Measurements from ENCODE around the gene SMPD3.
A peak's percentile ranks its signal among the peaks of the same experiment; 100 is the strongest.

The SMPD3 gene

DNA sequence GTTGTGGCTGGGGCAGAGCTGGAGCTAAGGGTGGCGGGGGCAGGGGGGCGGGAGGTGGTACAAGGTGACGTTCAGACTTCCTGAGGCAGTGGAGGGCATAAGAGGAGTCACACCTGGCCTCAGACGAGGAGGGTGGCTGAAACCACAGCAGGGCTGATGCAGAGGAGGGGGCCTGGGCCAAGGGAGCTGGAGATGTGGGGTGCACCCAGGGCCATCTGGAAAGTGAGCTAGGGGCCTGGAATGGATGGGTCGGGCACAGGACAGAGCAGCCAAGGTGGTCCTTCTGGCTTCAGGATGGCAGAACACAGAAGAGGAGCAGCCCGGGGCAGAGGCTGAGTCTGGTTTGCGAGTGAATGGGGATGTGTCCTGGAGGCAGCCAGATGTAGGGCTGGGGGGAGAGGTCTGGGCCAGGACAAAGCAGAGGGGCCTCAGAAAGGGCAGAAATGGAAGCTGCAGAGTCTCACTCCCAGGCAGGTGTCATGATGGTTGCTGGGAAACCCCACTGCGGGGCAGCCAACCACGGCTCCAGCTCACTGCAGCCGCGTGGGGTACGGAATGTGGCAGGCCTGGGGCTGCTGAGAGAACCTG is 79.9 kb downstream of the SMPD3 start:
- no peak overlapping the region for H3K4me3 ChIP-seq (ENCODE audit: low read depth in 1 of 5, low read length in 5 of 5)
- no peak overlapping the region for H3K9ac ChIP-seq (ENCODE audit: low read length in 5 of 5)
- H3K4me1 ChIP-seq (ENCODE audit: control insufficient read depth in 5 of 5, insufficient read depth in 5 of 5, low read length in 5 of 5), result peaks cover 0 to 30% (median 11%) of the 10 kb centered on the region in 5 donors
- H3K36me3 ChIP-seq (ENCODE audit: control insufficient read depth in 5 of 5, insufficient read depth in 5 of 5, low read length in 5 of 5), result no peaks in the 10 kb centered on the region
- no peak overlapping the region for H3K27ac ChIP-seq (ENCODE audit: low read depth, low read length)
- no peaks in the 10 kb centered on the region for H3K9me3 ChIP-seq (ENCODE audit: control insufficient read depth in 5 of 5, low read length in 5 of 5)
- peaks cover 0 to 32% (median 25%) of the 10 kb centered on the region in 5 donors for H3K27me3 ChIP-seq (ENCODE audit: control insufficient read depth in 5 of 5, insufficient read depth in 4 of 5, low read length in 5 of 5)

DNA sequence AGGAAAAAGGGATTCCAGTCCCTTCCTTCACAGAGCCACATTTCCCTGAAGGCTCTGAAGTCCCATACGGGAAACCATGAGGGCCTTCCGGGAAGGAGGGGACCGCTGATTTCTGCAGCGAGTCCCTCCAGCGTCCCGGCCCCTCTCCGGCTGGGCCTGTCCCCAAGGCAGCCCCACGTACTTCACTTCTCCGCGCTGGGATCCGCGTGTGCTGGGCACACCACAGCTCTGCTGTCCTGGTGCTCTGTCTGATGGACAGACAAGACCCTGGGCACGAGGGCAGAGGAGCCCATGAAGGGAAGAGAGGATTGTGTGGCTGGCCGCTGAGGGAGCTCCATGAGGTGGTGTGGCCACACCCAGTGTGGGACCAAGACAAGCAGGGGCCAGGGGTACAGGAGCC is 80.4 kb downstream of the SMPD3 start:
- Histone ChIP-seq H3K27me3 (ENCODE audit: control insufficient read depth in 5 of 5, insufficient read depth in 4 of 5, low read length in 5 of 5) (peaks cover 0 to 34% (median 25%) of the 10 kb centered on the region in 5 donors), H3K4me3 (ENCODE audit: low read depth in 1 of 5, low read length in 5 of 5) (no peak overlapping the region), H3K36me3 (ENCODE audit: control insufficient read depth in 5 of 5, insufficient read depth in 5 of 5, low read length in 5 of 5) (no peaks in the 10 kb centered on the region), H3K9ac (ENCODE audit: low read length in 5 of 5) (no peak overlapping the region), H3K27ac (ENCODE audit: low read depth, low read length) (no peak overlapping the region), H3K9me3 (ENCODE audit: control insufficient read depth in 5 of 5, low read length in 5 of 5) (no peaks in the 10 kb centered on the region), H3K4me1 (ENCODE audit: control insufficient read depth in 5 of 5, insufficient read depth in 5 of 5, low read length in 5 of 5) (peaks cover 0 to 30% (median 11%) of the 10 kb centered on the region in 5 donors)

DNA sequence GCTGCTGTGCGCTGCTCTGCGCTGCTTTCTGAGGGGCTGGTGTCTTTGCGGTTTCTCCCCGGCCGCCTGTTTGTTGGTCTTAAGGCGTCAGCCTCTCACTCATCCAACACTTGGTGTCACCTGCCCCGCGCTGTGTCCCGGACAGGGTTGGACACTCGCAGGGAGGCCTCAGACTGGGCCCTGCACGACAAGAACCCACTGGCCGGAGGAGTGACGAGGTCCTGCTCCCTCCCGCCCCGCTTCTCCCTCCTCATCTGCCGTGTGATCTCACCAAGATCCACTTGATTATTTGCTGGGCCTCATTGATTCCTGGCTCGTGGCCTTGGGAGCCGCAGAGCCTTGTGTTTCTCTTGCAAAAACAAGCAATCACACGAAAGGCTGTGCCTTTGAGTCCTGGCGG is 80.9 kb downstream of the SMPD3 start:
- Histone ChIP-seq H3K9ac (ENCODE audit: low read length in 5 of 5) (no peak overlapping the region), H3K27me3 (ENCODE audit: control insufficient read depth in 5 of 5, insufficient read depth in 4 of 5, low read length in 5 of 5) (peaks cover 0 to 34% (median 25%) of the 10 kb centered on the region in 5 donors), H3K36me3 (ENCODE audit: control insufficient read depth in 5 of 5, insufficient read depth in 5 of 5, low read length in 5 of 5) (no peaks in the 10 kb centered on the region), H3K4me1 (ENCODE audit: control insufficient read depth in 5 of 5, insufficient read depth in 5 of 5, low read length in 5 of 5) (peaks cover 0 to 30% (median 11%) of the 10 kb centered on the region in 5 donors), H3K27ac (ENCODE audit: low read depth, low read length) (no peak overlapping the region), H3K4me3 (ENCODE audit: low read depth in 1 of 5, low read length in 5 of 5) (no peak overlapping the region), H3K9me3 (ENCODE audit: control insufficient read depth in 5 of 5, low read length in 5 of 5) (no peaks in the 10 kb centered on the region)

DNA sequence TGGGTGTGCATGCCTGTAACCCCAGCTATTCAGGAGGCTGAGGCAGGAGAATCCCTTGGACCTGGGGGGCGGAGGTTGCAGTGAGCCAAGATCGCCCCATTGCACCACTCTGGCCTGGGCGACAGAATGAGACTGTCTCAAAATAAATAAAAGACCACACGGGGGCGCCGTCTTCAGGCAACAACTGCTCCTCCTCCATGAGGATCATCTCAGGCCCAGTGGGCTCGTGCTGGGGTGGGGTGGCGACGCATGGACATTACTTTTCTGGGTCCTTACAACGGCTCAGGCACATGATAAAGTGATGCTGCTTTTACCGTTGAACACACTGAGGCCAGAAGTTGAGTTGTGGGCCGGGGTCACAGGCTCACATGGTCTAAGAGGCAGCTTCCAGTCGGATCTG is 81.3 kb downstream of the SMPD3 start:
- H3K9me3 ChIP-seq (ENCODE audit: control insufficient read depth in 5 of 5, low read length in 5 of 5), result no peaks in the 10 kb centered on the region
- no peak overlapping the region for H3K4me3 ChIP-seq (ENCODE audit: low read depth in 1 of 5, low read length in 5 of 5)
- no peak overlapping the region for H3K27ac ChIP-seq (ENCODE audit: low read depth, low read length)
- no peak overlapping the region for H3K9ac ChIP-seq (ENCODE audit: low read length in 5 of 5)
- no peaks in the 10 kb centered on the region for H3K36me3 ChIP-seq (ENCODE audit: control insufficient read depth in 5 of 5, insufficient read depth in 5 of 5, low read length in 5 of 5)
- peaks cover 0 to 34% (median 25%) of the 10 kb centered on the region in 5 donors for H3K27me3 ChIP-seq (ENCODE audit: control insufficient read depth in 5 of 5, insufficient read depth in 4 of 5, low read length in 5 of 5)
- peaks cover 0 to 33% (median 15%) of the 10 kb centered on the region in 5 donors for H3K4me1 ChIP-seq (ENCODE audit: control insufficient read depth in 5 of 5, insufficient read depth in 5 of 5, low read length in 5 of 5)

DNA sequence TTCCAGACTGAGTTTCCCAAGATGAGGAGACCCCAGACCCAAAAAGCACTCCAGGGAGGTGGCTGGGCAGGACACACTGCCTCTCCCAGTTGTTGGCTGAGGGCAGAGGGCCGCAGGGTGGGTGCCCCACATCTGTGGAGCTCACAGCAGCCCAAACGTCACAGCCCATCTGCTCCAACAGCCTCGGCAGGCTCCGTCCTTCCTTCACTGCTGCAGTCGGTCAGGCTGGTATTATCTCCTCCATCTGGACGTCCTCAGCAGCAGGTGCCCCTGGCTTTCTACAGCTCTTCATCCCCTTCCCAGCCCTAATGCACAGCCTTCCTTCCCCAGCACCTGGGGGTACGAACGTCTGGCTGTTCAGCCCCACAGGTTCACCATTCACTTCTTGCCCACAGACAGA is 82.2 kb downstream of the SMPD3 start:
- Histone ChIP-seq H3K9ac (ENCODE audit: low read length in 5 of 5) (no peak overlapping the region), H3K36me3 (ENCODE audit: control insufficient read depth in 5 of 5, insufficient read depth in 5 of 5, low read length in 5 of 5) (no peaks in the 10 kb centered on the region), H3K27me3 (ENCODE audit: control insufficient read depth in 5 of 5, insufficient read depth in 4 of 5, low read length in 5 of 5) (peaks cover 0 to 34% (median 25%) of the 10 kb centered on the region in 5 donors), H3K4me3 (ENCODE audit: low read depth in 1 of 5, low read length in 5 of 5) (no peak overlapping the region), H3K27ac (ENCODE audit: low read depth, low read length) (no peak overlapping the region), H3K4me1 (ENCODE audit: control insufficient read depth in 5 of 5, insufficient read depth in 5 of 5, low read length in 5 of 5) (peaks cover 0 to 42% (median 19%) of the 10 kb centered on the region in 5 donors), H3K9me3 (ENCODE audit: control insufficient read depth in 5 of 5, low read length in 5 of 5) (no peaks in the 10 kb centered on the region)

DNA sequence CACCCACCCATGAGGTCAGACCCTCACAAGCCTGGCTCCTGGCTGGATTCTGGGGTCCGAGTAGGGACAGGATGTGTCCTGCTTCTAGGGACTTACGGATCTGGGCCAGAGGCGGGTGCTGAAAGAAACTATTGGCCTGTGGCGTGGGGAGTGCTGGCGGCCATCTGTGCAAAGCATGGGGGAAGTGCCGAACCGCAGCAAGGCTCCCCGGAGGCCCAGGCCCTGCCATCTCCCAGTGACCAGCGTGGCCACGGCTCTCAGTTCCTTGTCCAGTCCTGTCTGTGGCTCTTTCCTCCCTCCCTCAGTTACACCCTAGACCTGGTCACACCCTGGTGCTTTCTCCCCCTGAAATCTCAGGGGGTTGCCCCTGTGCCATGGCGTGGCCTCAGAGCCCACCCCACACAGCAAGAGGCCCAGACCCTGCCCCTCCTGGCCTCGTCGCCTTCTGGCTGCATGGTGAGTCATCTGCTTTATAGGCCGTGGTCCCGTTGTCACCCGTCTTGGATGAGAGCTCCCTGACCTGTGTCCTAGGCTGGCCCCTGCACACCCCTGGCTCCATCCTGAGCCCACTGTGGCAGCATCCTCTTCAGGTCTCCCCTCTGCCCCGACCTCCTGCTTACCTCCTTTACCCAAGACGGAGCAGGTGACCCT is 83.0 kb downstream of the SMPD3 start:
- H3K9ac ChIP-seq (ENCODE audit: low read length in 5 of 5), result no peak overlapping the region
- H3K27me3 ChIP-seq (ENCODE audit: control insufficient read depth in 5 of 5, insufficient read depth in 4 of 5, low read length in 5 of 5), result peaks cover 0 to 34% (median 25%) of the 10 kb centered on the region in 5 donors
- H3K9me3 ChIP-seq (ENCODE audit: control insufficient read depth in 5 of 5, low read length in 5 of 5), result no peaks in the 10 kb centered on the region
- no peak overlapping the region for H3K4me3 ChIP-seq (ENCODE audit: low read depth in 1 of 5, low read length in 5 of 5)
- no peak overlapping the region for H3K27ac ChIP-seq (ENCODE audit: low read depth, low read length)
- H3K4me1 ChIP-seq (ENCODE audit: control insufficient read depth in 5 of 5, insufficient read depth in 5 of 5, low read length in 5 of 5), result peaks cover 0 to 40% (median 17%) of the 10 kb centered on the region in 5 donors
- H3K36me3 ChIP-seq (ENCODE audit: control insufficient read depth in 5 of 5, insufficient read depth in 5 of 5, low read length in 5 of 5), result peaks cover 0 to 5% (median 0%) of the 10 kb centered on the region in 5 donors

DNA sequence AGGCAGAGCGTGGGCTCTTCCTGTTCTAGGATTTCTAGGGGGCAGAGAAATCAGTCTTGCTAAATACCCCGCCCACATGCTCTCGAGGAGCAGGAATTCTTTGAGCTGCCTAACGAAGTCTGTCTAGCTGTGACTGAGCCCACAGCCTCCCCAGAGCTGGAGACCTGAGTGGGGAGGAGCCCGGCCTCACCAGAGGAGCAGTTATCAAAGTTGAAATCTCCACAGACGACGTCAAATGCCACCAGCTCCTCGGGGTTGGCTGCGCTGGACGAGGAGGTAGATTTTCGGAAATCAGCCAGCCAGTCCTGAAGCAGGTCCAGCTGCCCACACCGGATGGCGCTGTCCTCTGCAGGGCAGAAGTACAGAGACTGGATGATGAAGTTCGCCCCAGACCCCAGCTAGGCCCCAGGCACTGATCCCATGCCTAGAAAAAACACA is 83.7 kb downstream of the SMPD3 start:
- no peaks in the 10 kb centered on the region for H3K9me3 ChIP-seq (ENCODE audit: control insufficient read depth in 5 of 5, low read length in 5 of 5)
- peaks cover 0 to 5% (median 2%) of the 10 kb centered on the region in 5 donors for H3K36me3 ChIP-seq (ENCODE audit: control insufficient read depth in 5 of 5, insufficient read depth in 5 of 5, low read length in 5 of 5)
- peaks cover 0 to 38% (median 17%) of the 10 kb centered on the region in 5 donors for H3K4me1 ChIP-seq (ENCODE audit: control insufficient read depth in 5 of 5, insufficient read depth in 5 of 5, low read length in 5 of 5)
- H3K4me3 ChIP-seq (ENCODE audit: low read depth in 1 of 5, low read length in 5 of 5), result no peak overlapping the region
- H3K27me3 ChIP-seq (ENCODE audit: control insufficient read depth in 5 of 5, insufficient read depth in 4 of 5, low read length in 5 of 5), result peaks cover 0 to 34% (median 25%) of the 10 kb centered on the region in 5 donors
- H3K27ac ChIP-seq (ENCODE audit: low read depth, low read length), result no peak overlapping the region
- H3K9ac ChIP-seq (ENCODE audit: low read length in 5 of 5), result no peak overlapping the region

DNA sequence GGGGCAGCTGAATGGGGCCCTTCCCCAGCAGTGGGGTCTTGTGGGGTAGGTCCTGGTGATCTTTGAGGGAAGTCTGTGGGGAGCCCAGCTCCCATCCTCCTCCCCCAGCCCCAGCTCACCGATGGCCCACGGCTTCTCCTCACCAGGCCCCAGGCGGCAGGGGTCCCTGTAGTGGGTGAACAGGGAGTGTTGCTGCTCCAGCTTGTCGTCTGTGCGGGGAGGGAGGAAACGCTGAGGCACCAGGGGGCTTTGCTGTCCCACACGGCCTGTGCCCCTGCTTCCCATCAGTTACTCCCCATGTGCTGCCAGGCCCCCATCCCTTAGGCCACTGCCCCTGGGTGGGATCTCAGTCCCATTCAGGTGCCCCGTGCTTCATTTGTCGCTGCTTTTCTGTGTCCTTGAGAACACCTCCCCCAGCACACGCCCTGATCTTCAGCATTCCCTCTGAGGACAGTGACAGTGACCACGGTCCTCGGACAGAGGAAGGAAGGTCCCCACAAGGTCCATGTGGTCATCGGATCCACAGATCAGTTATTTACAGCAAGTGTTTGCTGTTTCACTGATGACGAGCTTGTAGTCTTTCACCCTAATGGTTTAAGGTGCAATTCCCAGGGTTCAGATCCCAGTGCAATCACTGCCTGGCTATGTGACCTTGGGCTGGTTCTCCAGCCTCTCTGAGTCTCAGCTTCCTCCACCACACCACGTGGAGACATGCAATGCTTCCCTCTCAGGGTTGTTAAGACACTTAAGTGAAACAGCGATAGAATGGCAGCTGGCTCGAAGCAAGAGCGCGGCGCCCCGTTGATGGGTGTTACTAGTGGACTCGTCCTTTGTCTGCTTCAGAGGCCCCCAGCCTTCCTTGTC is 84.4 kb downstream of the SMPD3 start:
- H3K4me1 ChIP-seq (ENCODE audit: control insufficient read depth in 5 of 5, insufficient read depth in 5 of 5, low read length in 5 of 5), result peaks cover 0 to 38% (median 19%) of the 10 kb centered on the region in 5 donors
- no peak overlapping the region for H3K4me3 ChIP-seq (ENCODE audit: low read depth in 1 of 5, low read length in 5 of 5)
- H3K27me3 ChIP-seq (ENCODE audit: control insufficient read depth in 5 of 5, insufficient read depth in 4 of 5, low read length in 5 of 5), result peaks cover 0 to 34% (median 25%) of the 10 kb centered on the region in 5 donors
- peak overlapping the region in 1 of 5 donors; percentile 64 for H3K9ac ChIP-seq (ENCODE audit: low read length in 5 of 5)
- H3K27ac ChIP-seq (ENCODE audit: low read depth, low read length), result no peak overlapping the region
- H3K36me3 ChIP-seq (ENCODE audit: control insufficient read depth in 5 of 5, insufficient read depth in 5 of 5, low read length in 5 of 5), result peaks cover 0 to 10% (median 7%) of the 10 kb centered on the region in 5 donors
- H3K9me3 ChIP-seq (ENCODE audit: control insufficient read depth in 5 of 5, low read length in 5 of 5), result no peaks in the 10 kb centered on the region

DNA sequence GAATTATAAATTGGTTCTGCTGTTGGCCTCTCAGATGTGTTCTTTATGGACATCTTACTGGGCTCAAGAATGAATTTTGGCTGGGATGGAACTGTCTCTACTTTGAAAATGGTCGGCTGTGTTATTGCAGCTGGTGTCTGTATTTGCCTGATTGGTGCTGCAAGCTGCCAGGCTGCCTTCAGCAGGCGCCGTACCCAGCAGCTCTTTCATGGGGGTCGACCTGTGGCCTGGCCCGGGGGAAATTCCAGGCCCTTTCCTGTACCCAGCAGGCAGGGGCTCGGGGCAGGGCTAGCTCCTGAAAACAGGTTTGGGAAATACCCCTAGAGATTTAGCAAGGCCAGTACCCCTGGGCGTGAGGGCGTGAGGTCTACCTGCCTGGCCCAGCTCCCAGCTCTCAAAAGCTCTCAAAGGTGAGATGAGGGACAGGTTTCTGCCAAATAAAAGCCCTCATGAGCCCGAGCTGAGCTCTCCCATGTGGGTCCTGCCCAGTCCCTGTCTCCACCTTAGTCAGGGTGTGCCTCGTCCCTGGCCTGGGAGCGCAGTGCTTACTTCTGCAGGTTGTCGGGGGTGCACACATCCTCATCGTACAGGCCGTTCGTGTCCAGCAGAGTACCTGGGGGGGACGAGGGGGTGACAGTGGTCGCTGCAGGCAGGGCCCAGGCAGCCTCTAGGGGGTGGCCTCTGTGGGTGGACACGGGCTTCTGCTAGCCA is 85.2 kb downstream of the SMPD3 start:
- peaks cover 0 to 31% (median 22%) of the 10 kb centered on the region in 5 donors for H3K27me3 ChIP-seq (ENCODE audit: control insufficient read depth in 5 of 5, insufficient read depth in 4 of 5, low read length in 5 of 5)
- H3K9me3 ChIP-seq (ENCODE audit: control insufficient read depth in 5 of 5, low read length in 5 of 5), result no peaks in the 10 kb centered on the region
- H3K36me3 ChIP-seq (ENCODE audit: control insufficient read depth in 5 of 5, insufficient read depth in 5 of 5, low read length in 5 of 5), result peaks cover 0 to 14% (median 13%) of the 10 kb centered on the region in 5 donors
- peaks cover 0 to 38% (median 24%) of the 10 kb centered on the region in 5 donors for H3K4me1 ChIP-seq (ENCODE audit: control insufficient read depth in 5 of 5, insufficient read depth in 5 of 5, low read length in 5 of 5)
- no peak overlapping the region for H3K4me3 ChIP-seq (ENCODE audit: low read depth in 1 of 5, low read length in 5 of 5)
- no peak overlapping the region for H3K27ac ChIP-seq (ENCODE audit: low read depth, low read length)
- no peak overlapping the region for H3K9ac ChIP-seq (ENCODE audit: low read length in 5 of 5)

Data from subcutaneous abdominal adipose tissue (tissue), 5 donors.